Cardiac fibroblast (primary cell): ENCODE results near the gene TMTC3.
A peak's percentile ranks its signal among the peaks of the same experiment; 100 is the strongest.
"Not testable (repeated sequence)": the region's sequence is repeated elsewhere in the genome, so short reads cannot be mapped to it uniquely, and the experiment has no call there.

Source experiments
- DNase-seq, 2 donors: peaks; one replicate each; pipeline versions ENCODE4 v3.0.0 to v3.0.0-alpha.2; 2010; ENCODE audit warnings: low read depth in 2 of 2
- H3K4me3 ChIP-seq, 2 donors: replicated peaks in 1 of 2; 1 replicate in 1 of 2; 2 replicates in 1 of 2; pipeline ENCODE4 v1.5.1; 2011; ENCODE audit warnings: low read depth in 2 of 2, low read length in 2 of 2, mild to moderate bottlenecking in 2 of 2, moderate library complexity in 1 of 2
- CTCF ChIP-seq: IDR thresholded peaks from one replicate; pipeline ENCODE4 v1.5.1; 2011; ENCODE audit warnings: low read depth, mild to moderate bottlenecking, low read length, inconsistent platforms

The TMTC3 gene

GRCh38 chr12:88122666-88123065 lies 19.4 kb upstream of the TMTC3 start:
- no peak overlapping the region for H3K4me3 ChIP-seq
- no peak for DNase-seq
- TF ChIP-seq CTCF = no peak

GRCh38 chr12:88127099-88127498 lies 15.0 kb upstream of the TMTC3 start:
- DNase-seq = no peak
- H3K4me3 ChIP-seq = no peak overlapping the region
- TF ChIP-seq CTCF = no peak

- no peak for TF ChIP-seq CTCF
- DNase-seq = no peak
- H3K4me3 ChIP-seq = no peak overlapping the region
Observed at GRCh38 chr12:88127855-88128254, 14.3 kb upstream of the TMTC3 start.

- H3K4me3 ChIP-seq = no peak overlapping the region
- peak in 1 of 2 donors; percentile 9 for DNase-seq
- no peak for TF ChIP-seq CTCF
Observed at GRCh38 chr12:88132392-88132791, 9.7 kb upstream of the TMTC3 start.

GRCh38 chr12:88133181-88133580 lies 8.9 kb upstream of the TMTC3 start:
- H3K4me3 ChIP-seq, DNase-seq: not testable (repeated sequence)

GRCh38 chr12:88139711-88140110 lies 2.4 kb upstream of the TMTC3 start:
- H3K4me3 ChIP-seq, DNase-seq: not testable (repeated sequence)

- no peak for DNase-seq
- H3K4me3 ChIP-seq = peak overlapping the region; percentile 79 to 93
- no peak for TF ChIP-seq CTCF
Observed at GRCh38 chr12:88141425-88141773, 708 bp upstream of the TMTC3 start.

- TF ChIP-seq CTCF = no peak
- no peak for DNase-seq
- peak overlapping the region; percentile 79 to 93 for H3K4me3 ChIP-seq
Observed at GRCh38 chr12:88142610-88142991, 494 bp downstream of the TMTC3 start.
